ENCODE measurements around the gene INPP5B.

- no peak for TF ChIP-seq HOXA7 (CRISPR knock-in tag; IDR thresholded peaks at IDR 0.05)
- no peak for TF ChIP-seq SETDB1 (CRISPR knock-in tag; IDR thresholded peaks at IDR 0.05; ENCODE audit: borderline replicate concordance)
- TF ChIP-seq ZNF513 (CRISPR knock-in tag; conservative IDR thresholded peaks at IDR 0.05): no peak
- no peak for TF ChIP-seq ZNF572 (CRISPR knock-in tag; IDR thresholded peaks at IDR 0.05)
- no peak for TF ChIP-seq ZBTB7A (CRISPR knock-in tag; IDR thresholded peaks at IDR 0.05)
- no peak for TF ChIP-seq ZNF263 (CRISPR knock-in tag; IDR thresholded peaks at IDR 0.05)
- TF ChIP-seq ZMAT5 (CRISPR knock-in tag; IDR thresholded peaks at IDR 0.05; ENCODE audit: borderline replicate concordance, low read depth): no peak
- no peak for TF ChIP-seq MAFG (CRISPR knock-in tag; IDR thresholded peaks at IDR 0.05)
- no peak for TF ChIP-seq AHR (CRISPR knock-in tag; IDR thresholded peaks at IDR 0.05)
- no peak for TF ChIP-seq IKZF4 (CRISPR knock-in tag; IDR thresholded peaks at IDR 0.05; ENCODE audit: borderline replicate concordance, low read depth, not compliant biosample characterization)
- no peak for TF ChIP-seq REST (IDR thresholded peaks at IDR 0.05; ENCODE audit: borderline replicate concordance in 1 of 2, low read depth in 1 of 2, low read length in 2 of 2)
- no peak for TF ChIP-seq FOXA3 (CRISPR knock-in tag; IDR thresholded peaks at IDR 0.05)
- TF ChIP-seq NBN (conservative IDR thresholded peaks at IDR 0.05): no peak
Observed at GRCh38 chr1:37861151-37861550, 85.7 kb downstream of the INPP5B start.
